ENCODE measurements around the gene FGFR3.

- TF ChIP-seq EZH2phosphoT487 (IDR thresholded peaks at IDR 0.05; ENCODE audit: insufficient read depth, low read depth) (no peak), EZH2 (IDR thresholded peaks at IDR 0.05; ENCODE audit: insufficient read depth, poor library complexity, severe bottlenecking) (no peak)
Observed at GRCh38 chr4:1803523-1804423, 10.7 kb downstream of the FGFR3 start.
